ENCODE data around the gene TDRD9. TPM values are rescaled to one million over a fixed set of nuclear protein-coding genes. Genes with fewer than 3 reads are reported as not detected.

The TDRD9 gene
- total and polyA plus RNA-seq, 2 experiments from 2014 or later, result 0.24 TPM; not detected in 1

DNA sequence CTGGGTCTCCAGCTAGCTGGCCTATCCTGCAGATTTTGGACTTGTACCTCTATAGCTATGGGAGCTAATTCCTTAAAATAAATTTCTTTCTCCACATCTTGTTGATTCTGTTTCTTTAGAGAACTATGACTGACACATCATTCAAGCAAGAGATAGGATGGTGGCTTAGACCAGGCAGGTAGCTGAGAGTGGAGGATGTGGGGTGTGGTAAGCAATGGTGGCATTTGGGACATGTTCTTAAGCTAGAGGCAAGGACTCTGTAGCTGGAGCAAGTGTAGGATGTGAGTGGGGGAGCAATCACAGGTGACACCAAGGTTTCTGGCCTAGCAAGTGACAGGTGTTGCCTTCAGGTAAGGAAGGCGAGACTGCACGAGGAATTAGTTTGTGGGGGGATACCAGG, 6.8 kb downstream of the TDRD9 start:
- no peaks in the 10 kb centered on the region for H3K36me3 ChIP-seq (ENCODE audit: insufficient read depth)
- no peak overlapping the region for H3K27ac Mint-ChIP-seq
- H3K27ac ChIP-seq (ENCODE audit: low read depth), result no peak overlapping the region
- no peaks in the 10 kb centered on the region for H3K79me2 ChIP-seq (replicated peaks; ENCODE audit: insufficient read depth)
- no peaks in the 10 kb centered on the region for H3K36me3 Mint-ChIP-seq (ENCODE audit: low read depth)
- no peak overlapping the region for H3K4me3 ChIP-seq
- H3K4me1 ChIP-seq (ENCODE audit: insufficient read depth), result no peaks in the 10 kb centered on the region
- H4K20me1 ChIP-seq (replicated peaks; ENCODE audit: insufficient read depth), result no peaks in the 10 kb centered on the region
- H2AFZ ChIP-seq, result no peak overlapping the region
- ATAC-seq (no peak), DNase-seq (ENCODE audit: low spot score) (no peak)
- H3K9me3 Mint-ChIP-seq, result no peaks in the 10 kb centered on the region
- H3K4me3 Mint-ChIP-seq, result no peak overlapping the region
- no peaks in the 10 kb centered on the region for H3K27me3 ChIP-seq (ENCODE audit: insufficient read depth)
- no peak overlapping the region for H3K4me2 ChIP-seq
- TF ChIP-seq JUNB (IDR thresholded peaks at IDR 0.05; ENCODE audit: unreplicated experiment), result no peak
- no peak for TF ChIP-seq ZNF114 (CRISPR knock-in tag; IDR thresholded peaks at IDR 0.05)
- no peak for TF ChIP-seq EZH2phosphoT487 (IDR thresholded peaks at IDR 0.05; ENCODE audit: unreplicated experiment)
- no peak for TF ChIP-seq POLR2AphosphoS5 (IDR thresholded peaks at IDR 0.05; ENCODE audit: low read depth)
- TF ChIP-seq, protein P1, sequence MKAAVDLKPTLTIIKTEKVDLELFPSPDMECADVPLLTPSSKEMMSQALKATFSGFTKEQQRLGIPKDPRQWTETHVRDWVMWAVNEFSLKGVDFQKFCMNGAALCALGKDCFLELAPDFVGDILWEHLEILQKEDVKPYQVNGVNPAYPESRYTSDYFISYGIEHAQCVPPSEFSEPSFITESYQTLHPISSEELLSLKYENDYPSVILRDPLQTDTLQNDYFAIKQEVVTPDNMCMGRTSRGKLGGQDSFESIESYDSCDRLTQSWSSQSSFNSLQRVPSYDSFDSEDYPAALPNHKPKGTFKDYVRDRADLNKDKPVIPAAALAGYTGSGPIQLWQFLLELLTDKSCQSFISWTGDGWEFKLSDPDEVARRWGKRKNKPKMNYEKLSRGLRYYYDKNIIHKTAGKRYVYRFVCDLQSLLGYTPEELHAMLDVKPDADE (IDR thresholded peaks at IDR 0.05), result no peak
- no peaks in the 10 kb centered on the region for H3K9me2 ChIP-seq (ENCODE audit: insufficient read depth)
- H3F3A ChIP-seq (replicated peaks; ENCODE audit: low read depth), result no peaks in the 10 kb centered on the region
- peaks cover 4% of the 10 kb centered on the region for H3K27me3 Mint-ChIP-seq (ENCODE audit: insufficient read depth, low read depth, poor library complexity)
- H3K4me1 Mint-ChIP-seq, result peaks cover 3% of the 10 kb centered on the region; the same call in 2 of the 3 replicates

DNA sequence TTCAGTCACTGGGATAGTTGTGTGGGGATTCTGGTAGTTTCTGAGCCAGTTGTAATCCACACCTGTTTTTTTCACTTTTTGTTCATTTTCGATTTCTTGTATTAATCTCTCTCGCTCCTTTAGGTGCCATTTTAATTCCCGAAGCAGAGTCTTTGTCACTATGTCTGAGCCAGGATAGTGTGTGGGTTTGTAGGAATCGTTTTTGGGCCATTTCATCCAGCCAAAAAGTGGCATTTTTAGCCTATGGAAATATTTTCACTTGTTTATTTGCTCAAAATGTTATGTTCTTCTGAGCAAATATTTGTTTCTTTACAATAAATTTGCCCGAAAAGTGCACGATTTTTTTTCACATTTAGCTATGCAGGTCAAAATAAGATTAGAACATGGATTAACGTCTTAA, 13.2 kb downstream of the TDRD9 start:
- Histone ChIP-seq H3K27ac (ENCODE audit: low read depth) (no peak overlapping the region), H4K20me1 (replicated peaks; ENCODE audit: insufficient read depth) (no peaks in the 10 kb centered on the region), H3K9me2 (ENCODE audit: insufficient read depth) (no peaks in the 10 kb centered on the region), H3K36me3 (ENCODE audit: insufficient read depth) (no peaks in the 10 kb centered on the region), H3F3A (replicated peaks; ENCODE audit: low read depth) (no peaks in the 10 kb centered on the region), H3K4me2 (no peak overlapping the region), H3K27me3 (ENCODE audit: insufficient read depth) (no peaks in the 10 kb centered on the region), H3K79me2 (replicated peaks; ENCODE audit: insufficient read depth) (no peaks in the 10 kb centered on the region), H3K4me3 (no peak overlapping the region), H3K4me1 (ENCODE audit: insufficient read depth) (no peaks in the 10 kb centered on the region), H2AFZ (no peak overlapping the region; the same call in 1 of the 2 replicates)
- H3K4me1 Mint-ChIP-seq, result peaks cover 3% of the 10 kb centered on the region; the same call in 2 of the 3 replicates
- DNase-seq (ENCODE audit: low spot score) (no peak), ATAC-seq (no peak)
- no peaks in the 10 kb centered on the region for H3K36me3 Mint-ChIP-seq (ENCODE audit: low read depth)
- H3K9me3 Mint-ChIP-seq, result peaks cover 3% of the 10 kb centered on the region; the same call in 2 of the 3 replicates
- no peak overlapping the region for H3K4me3 Mint-ChIP-seq
- no peak for TF ChIP-seq ZNF114 (CRISPR knock-in tag; IDR thresholded peaks at IDR 0.05)
- no peak for TF ChIP-seq NANOG (IDR thresholded peaks at IDR 0.05; ENCODE audit: borderline replicate concordance)
- no peak overlapping the region for H3K27ac Mint-ChIP-seq
- H3K27me3 Mint-ChIP-seq (ENCODE audit: insufficient read depth, low read depth, poor library complexity), result peaks cover 4% of the 10 kb centered on the region

DNA sequence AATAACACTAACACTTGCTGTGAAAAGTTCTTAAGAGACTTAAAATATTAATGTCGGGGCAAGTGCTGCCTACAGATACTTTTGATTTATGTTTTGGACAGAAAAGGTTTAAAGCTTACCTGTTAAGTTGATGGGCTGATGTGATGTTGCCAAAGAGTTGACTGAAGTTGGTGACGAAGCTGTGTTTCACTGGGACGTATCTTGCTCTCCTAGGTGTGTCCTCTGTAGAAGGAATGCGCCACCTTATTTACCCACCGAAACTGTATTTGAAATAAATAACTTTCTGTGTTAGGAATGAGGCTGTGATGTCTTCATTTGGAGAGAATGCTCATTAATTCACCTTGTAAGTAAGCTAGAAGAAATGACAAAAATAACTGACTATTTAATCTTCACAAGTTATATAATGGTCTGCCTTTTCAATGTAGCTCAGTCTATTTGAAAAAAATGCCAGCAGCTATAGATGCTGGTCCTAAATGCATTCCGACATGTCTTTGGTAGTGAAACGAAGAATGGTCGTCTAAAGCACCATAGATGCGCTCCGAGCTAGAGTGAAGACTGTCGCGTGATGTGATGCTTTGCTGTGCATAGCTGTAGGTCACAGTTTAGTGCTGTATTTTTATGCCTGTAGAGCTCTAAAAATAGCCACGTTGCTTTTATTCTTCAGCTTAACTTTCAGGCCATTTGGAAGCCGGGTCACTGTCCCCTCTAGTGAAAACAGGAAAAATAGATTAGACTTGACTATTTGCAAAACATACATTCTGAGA, 13.9 kb downstream of the TDRD9 start, which contains the start of gene RD3L:
TSS of gene RD3L (minus strand) at position 557 of the 764 bp plus-strand sequence. CDS start 834 bp downstream, outside the sequence.
- no peak within 1 kb of the TSS for H3K4me3 Mint-ChIP-seq
- Histone ChIP-seq H3K9me2 (ENCODE audit: insufficient read depth) (no peaks in the 10 kb centered on the region), H4K20me1 (replicated peaks; ENCODE audit: insufficient read depth) (no peaks in the 10 kb centered on the region), H3K4me2 (no peak within 1 kb of the TSS), H3K36me3 (ENCODE audit: insufficient read depth) (no peaks in the 10 kb centered on the region), H3F3A (replicated peaks; ENCODE audit: low read depth) (no peaks in the 10 kb centered on the region), H3K4me1 (ENCODE audit: insufficient read depth) (no peaks in the 10 kb centered on the region), H3K79me2 (replicated peaks; ENCODE audit: insufficient read depth) (no peaks in the 10 kb centered on the region), H3K27ac (ENCODE audit: low read depth) (no peak within 1 kb of the TSS), H3K4me3 (no peak within 1 kb of the TSS), H3K27me3 (ENCODE audit: insufficient read depth) (no peaks in the 10 kb centered on the region), H2AFZ (no peak within 1 kb of the TSS; the same call in 1 of the 2 replicates)
- H3K27ac Mint-ChIP-seq, result no peak within 1 kb of the TSS
- H3K36me3 Mint-ChIP-seq (ENCODE audit: low read depth), result no peaks in the 10 kb centered on the region; the same call in 2 of the 3 replicates
- ATAC-seq, result no peak
- peaks cover 3% of the 10 kb centered on the region; the same call in 2 of the 3 replicates for H3K4me1 Mint-ChIP-seq
- H3K27me3 Mint-ChIP-seq (ENCODE audit: insufficient read depth, low read depth, poor library complexity), result peaks cover 4% of the 10 kb centered on the region
- DNase-seq (ENCODE audit: low spot score), result no peak
- H3K9me3 Mint-ChIP-seq, result peaks cover 9% of the 10 kb centered on the region; the same call in 2 of the 3 replicates
- TF ChIP-seq, protein P1 (IDR thresholded peaks at IDR 0.05), result no peak
- TF ChIP-seq, protein P2, sequence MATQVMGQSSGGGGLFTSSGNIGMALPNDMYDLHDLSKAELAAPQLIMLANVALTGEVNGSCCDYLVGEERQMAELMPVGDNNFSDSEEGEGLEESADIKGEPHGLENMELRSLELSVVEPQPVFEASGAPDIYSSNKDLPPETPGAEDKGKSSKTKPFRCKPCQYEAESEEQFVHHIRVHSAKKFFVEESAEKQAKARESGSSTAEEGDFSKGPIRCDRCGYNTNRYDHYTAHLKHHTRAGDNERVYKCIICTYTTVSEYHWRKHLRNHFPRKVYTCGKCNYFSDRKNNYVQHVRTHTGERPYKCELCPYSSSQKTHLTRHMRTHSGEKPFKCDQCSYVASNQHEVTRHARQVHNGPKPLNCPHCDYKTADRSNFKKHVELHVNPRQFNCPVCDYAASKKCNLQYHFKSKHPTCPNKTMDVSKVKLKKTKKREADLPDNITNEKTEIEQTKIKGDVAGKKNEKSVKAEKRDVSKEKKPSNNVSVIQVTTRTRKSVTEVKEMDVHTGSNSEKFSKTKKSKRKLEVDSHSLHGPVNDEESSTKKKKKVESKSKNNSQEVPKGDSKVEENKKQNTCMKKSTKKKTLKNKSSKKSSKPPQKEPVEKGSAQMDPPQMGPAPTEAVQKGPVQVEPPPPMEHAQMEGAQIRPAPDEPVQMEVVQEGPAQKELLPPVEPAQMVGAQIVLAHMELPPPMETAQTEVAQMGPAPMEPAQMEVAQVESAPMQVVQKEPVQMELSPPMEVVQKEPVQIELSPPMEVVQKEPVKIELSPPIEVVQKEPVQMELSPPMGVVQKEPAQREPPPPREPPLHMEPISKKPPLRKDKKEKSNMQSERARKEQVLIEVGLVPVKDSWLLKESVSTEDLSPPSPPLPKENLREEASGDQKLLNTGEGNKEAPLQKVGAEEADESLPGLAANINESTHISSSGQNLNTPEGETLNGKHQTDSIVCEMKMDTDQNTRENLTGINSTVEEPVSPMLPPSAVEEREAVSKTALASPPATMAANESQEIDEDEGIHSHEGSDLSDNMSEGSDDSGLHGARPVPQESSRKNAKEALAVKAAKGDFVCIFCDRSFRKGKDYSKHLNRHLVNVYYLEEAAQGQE (IDR thresholded peaks at IDR 0.05; ENCODE audit: unreplicated experiment), result no peak
- no peak for TF ChIP-seq EZH2 (IDR thresholded peaks at IDR 0.05; ENCODE audit: low read depth, unreplicated experiment)
- TF ChIP-seq JUNB (IDR thresholded peaks at IDR 0.05; ENCODE audit: unreplicated experiment), result no peak
- no peak for TF ChIP-seq NANOG (IDR thresholded peaks at IDR 0.05; ENCODE audit: borderline replicate concordance)
- TF ChIP-seq ZNF331 (CRISPR knock-in tag; IDR thresholded peaks at IDR 0.05; ENCODE audit: low read depth), result no peak
- no peak for TF ChIP-seq STAT1 (IDR thresholded peaks at IDR 0.05; ENCODE audit: unreplicated experiment)

All from GM23338 (cell line).